CD14-positive monocyte (primary cell): Measurements from ENCODE around the gene SLC10A1. TPM values are rescaled to one million over a fixed set of nuclear protein-coding genes. Genes with fewer than 3 reads are reported as not detected.
A peak's percentile ranks its signal among the peaks of the same experiment; 100 is the strongest.

ENCODE experiments used
- DNase-seq, 3 donors: peaks; one replicate each; pipeline ENCODE4 v3.0.0-alpha.2; 2011 to 2022
- H2AFZ ChIP-seq: 2 replicates; pipeline ENCODE4 v1.6.0; 2012; ENCODE audit warnings: mild to moderate bottlenecking, low read depth, low read length, inconsistent platforms; ENCODE audit not compliant: insufficient read depth, poor library complexity, severe bottlenecking
- H3K27ac ChIP-seq, 2 donors: 1 replicate in 1 of 2; 2 replicates in 1 of 2; pipeline ENCODE4 v1.5.1; 2012 to 2013; ENCODE audit warnings: low read length in 2 of 2, control low read depth in 1 of 2, inconsistent platforms in 1 of 2, low read depth in 1 of 2, mild to moderate bottlenecking in 1 of 2
- H3K27me3 ChIP-seq, 2 donors: one replicate each; pipeline versions ENCODE4 v1.6.0 to v1.6.1; 2011 to 2013; ENCODE audit warnings: low read length in 2 of 2; ENCODE audit not compliant: control insufficient read depth in 2 of 2, insufficient read depth in 2 of 2
- H3K36me3 ChIP-seq, 2 donors: replicated peaks in 1 of 2; 1 replicate in 1 of 2; 2 replicates in 1 of 2; pipeline versions ENCODE4 v1.5.1 to v1.6.1; 2012 to 2013; ENCODE audit warnings: low read length in 2 of 2, control low read depth in 1 of 2, inconsistent platforms in 1 of 2, mild to moderate bottlenecking in 1 of 2; ENCODE audit not compliant: insufficient read depth in 2 of 2, control insufficient read depth in 1 of 2
- H3K4me1 ChIP-seq, 2 donors: 1 replicate in 1 of 2; 2 replicates in 1 of 2; pipeline versions ENCODE4 v1.5.1 to v1.6.1; 2012 to 2013; ENCODE audit warnings: low read length in 2 of 2, control low read depth in 1 of 2, inconsistent platforms in 1 of 2, mild to moderate bottlenecking in 1 of 2, moderate library complexity in 1 of 2; ENCODE audit not compliant: insufficient read depth in 2 of 2, control insufficient read depth in 1 of 2
- H3K4me2 ChIP-seq: replicated peaks from 2 replicates; pipeline ENCODE3; 2012; ENCODE audit warnings: low read length, moderate library complexity, mild to moderate bottlenecking; ENCODE audit not compliant: poor library complexity, severe bottlenecking; ENCODE audit errors: extremely low read depth
- H3K4me3 ChIP-seq, 3 experiments: fragments of 200-600 bp in 1 of 3; sonication (generic) in 1 of 3; replicated peaks in 1 of 3; 1 replicate in 2 of 3; 2 replicates in 1 of 3; pipeline ENCODE4 v1.5.1; 2011 to 2013; ENCODE audit warnings: low read length in 3 of 3, mild to moderate bottlenecking in 3 of 3, control low read depth in 2 of 3, low read depth in 2 of 3, inconsistent platforms in 1 of 3, moderate library complexity in 1 of 3
- H3K79me2 ChIP-seq: 2 replicates; pipeline ENCODE4 v1.6.0; 2012; ENCODE audit warnings: mild to moderate bottlenecking, control low read depth, inconsistent platforms, low read length, moderate library complexity; ENCODE audit not compliant: insufficient read depth
- H3K9ac ChIP-seq: 2 replicates; pipeline ENCODE4 v1.6.0; 2017; ENCODE audit warnings: low read length, mild to moderate bottlenecking; ENCODE audit not compliant: insufficient read depth, poor library complexity, severe bottlenecking
- H3K9me3 ChIP-seq, 2 donors: replicated peaks in 1 of 2; 1 replicate in 1 of 2; 2 replicates in 1 of 2; pipeline versions ENCODE4 v1.5.1 to v1.6.1; 2012 to 2013; ENCODE audit warnings: low read length in 2 of 2, control low read depth in 1 of 2; ENCODE audit not compliant: control insufficient read depth in 1 of 2, insufficient read depth in 1 of 2
- H4K20me1 ChIP-seq: 2 replicates; pipeline ENCODE4 v1.6.0; 2012; ENCODE audit warnings: mild to moderate bottlenecking, low read length, control low read depth, moderate library complexity; ENCODE audit not compliant: insufficient read depth
- H3K27ac Mint-ChIP-seq, 7 donors: one replicate each; pipeline ENCODE4 v1.8.0; 2020; ENCODE audit warnings: mild to moderate bottlenecking in 7 of 7, mixed read lengths in 7 of 7, moderate library complexity in 6 of 7, inconsistent platforms in 2 of 7
- H3K27me3 Mint-ChIP-seq, 3 donors: one replicate each; pipeline ENCODE4 v1.8.0; 2021 to 2022; ENCODE audit warnings: low read depth in 3 of 3, mild to moderate bottlenecking in 3 of 3, mixed read lengths in 3 of 3, moderate library complexity in 3 of 3, inconsistent platforms in 1 of 3
- H3K36me3 Mint-ChIP-seq, 2 donors: one replicate each; pipeline ENCODE4 v1.8.0; 2020; ENCODE audit warnings: mixed read lengths in 2 of 2, inconsistent platforms in 1 of 2, mild to moderate bottlenecking in 1 of 2
- H3K4me1 Mint-ChIP-seq: one replicate; pipeline ENCODE4 v1.8.0; 2020; ENCODE audit warnings: mild to moderate bottlenecking, mixed read lengths
- H3K4me3 Mint-ChIP-seq, 2 donors: one replicate each; pipeline ENCODE4 v1.8.0; 2020; ENCODE audit warnings: mild to moderate bottlenecking in 2 of 2, mixed read lengths in 2 of 2, moderate library complexity in 1 of 2
- H3K9me3 Mint-ChIP-seq, 7 donors: one replicate each; pipeline ENCODE4 v1.8.0; 2020 to 2022; ENCODE audit warnings: mixed read lengths in 7 of 7, mild to moderate bottlenecking in 6 of 7, moderate library complexity in 6 of 7, inconsistent platforms in 2 of 7
- CTCF ChIP-seq: fragments of 200-600 bp; IDR thresholded peaks from one replicate; pipeline ENCODE4 v1.8.0; 2022; ENCODE audit warnings: antibody characterized with exemption, mild to moderate bottlenecking
- WGBS: methylation state at CpG from one replicate; pipeline ENCODE4 v1.1.5; 2013; ENCODE audit warnings: missing lambda C conversion rate; ENCODE audit not compliant: insufficient coverage; 5-methylcytosine and 5-hydroxymethylcytosine counted together
- intact Hi-C, 2 donors: fragments of 100-400 bp; cut with micrococcal nuclease; formaldehyde crosslinking; loops; one replicate each; pipeline versions ENCODE4 v1.15.0 to v1.15.1; 2023
- polyA plus RNA-seq, 3 donors: library from polyadenylated mRNA; depleted of rRNA in 1 of 3; unstranded in 2 of 3; stranded (reverse) in 1 of 3; fragments of 300-500 nt in 2 of 3; fragments of >200 nt in 1 of 3; fragmentation: Illumina TruSeq in 2 of 3; gene quantifications; 1 replicate in 2 of 3; 2 replicates in 1 of 3; pipeline ENCODE4 v1.2.3, GENCODE V29; 2012 to 2021

SLC10A1 gene
- polyA plus RNA-seq, 3 donors, result 0.09 TPM; not detected in 2

GRCh38 chr14:69776875-69777453 lies 20.1 kb downstream of the SLC10A1 start:
- peaks cover 74 to 91% of the 10 kb centered on the region in 2 donors for H3K36me3 Mint-ChIP-seq
- H3K4me3 Mint-ChIP-seq, result no peak overlapping the region

GRCh38 chr14:69775012-69775411 lies 22.0 kb downstream of the SLC10A1 start:
- H3K27me3 Mint-ChIP-seq, result peaks cover 0 to 3% (median 0%) of the 10 kb centered on the region in 3 donors
- intact Hi-C loops, result no loop called here
- H3K36me3 Mint-ChIP-seq, result peaks cover 81 to 94% of the 10 kb centered on the region in 2 donors
- DNase-seq, result no peak
- no peak overlapping the region for H2AFZ ChIP-seq
- H3K27ac ChIP-seq, result no peak overlapping the region
- WGBS, result 100% methylated on average over 1 of the region's 3 CpGs
- H3K27ac Mint-ChIP-seq, result peak overlapping the region in 2 of 7 donors; percentile 30 to 32
- no peak overlapping the region for H3K4me3 Mint-ChIP-seq
- H3K4me1 ChIP-seq, result no peaks in the 10 kb centered on the region
- no peaks in the 10 kb centered on the region for H3K27me3 ChIP-seq
- no peaks in the 10 kb centered on the region for H3K9me3 ChIP-seq
- peaks cover 100% of the 10 kb centered on the region for H4K20me1 ChIP-seq
- H3K4me2 ChIP-seq, result no peak overlapping the region
- H3K9me3 Mint-ChIP-seq, result peaks cover 0 to 2% (median 0%) of the 10 kb centered on the region in 7 donors
- H3K36me3 ChIP-seq, result peaks cover 88 to 100% of the 10 kb centered on the region in 2 donors
- TF ChIP-seq CTCF, result no peak
- H3K4me3 ChIP-seq, result no peak overlapping the region
- peaks cover 9% of the 10 kb centered on the region for H3K4me1 Mint-ChIP-seq
- peaks cover 60% of the 10 kb centered on the region for H3K79me2 ChIP-seq
- no peak overlapping the region for H3K9ac ChIP-seq

More at GRCh38 chr14:69776875-69777453, 20.1 kb downstream of the SLC10A1 start:
- Histone ChIP-seq H3K9ac (no peak overlapping the region), H4K20me1 (peaks cover 91% of the 10 kb centered on the region), H3K4me1 (no peaks in the 10 kb centered on the region), H3K36me3 (peaks cover 72 to 91% of the 10 kb centered on the region in 2 donors), H3K79me2 (peaks cover 42% of the 10 kb centered on the region), H3K27ac (no peak overlapping the region), H2AFZ (no peak overlapping the region), H3K4me2 (no peak overlapping the region), H3K4me3 (no peak overlapping the region), H3K9me3 (no peaks in the 10 kb centered on the region), H3K27me3 (no peaks in the 10 kb centered on the region)
- H3K4me1 Mint-ChIP-seq, result peaks cover 3% of the 10 kb centered on the region
- peaks cover 0 to 2% (median 0%) of the 10 kb centered on the region in 7 donors for H3K9me3 Mint-ChIP-seq
- H3K27me3 Mint-ChIP-seq, result peaks cover 0 to 3% (median 0%) of the 10 kb centered on the region in 3 donors
- DNase-seq, result no peak
- intact Hi-C loops, result no loop called here
- no peak for TF ChIP-seq CTCF
- H3K27ac Mint-ChIP-seq, result peak overlapping the region in 1 of 7 donors; percentile 65
- 100% methylated on average over 1 of the region's 4 CpGs for WGBS
